Activated CD8-positive, alpha-beta memory T cell treated with anti-CD3 and anti-CD28 coated beads, Interleukin-2, amount 50 U/mL, for 24 hours (primary cell): ENCODE results near the gene TMEM91.
"Not testable (repeated sequence)": the region's sequence is repeated elsewhere in the genome, so short reads cannot be mapped to it uniquely, and the experiment has no call there.

Experiments used
- DNase-seq: peaks from one replicate; pipeline ENCODE4 v3.0.0-alpha.2; 2020; ENCODE audit errors: extremely low read depth

TMEM91 gene

GRCh38 chr19:41353466-41354342 is 22.6 kb upstream of the TMEM91 start, which contains the start of gene TGFB1:
TGFB1 (minus strand) TSS chr19:41353922; CDS start chr19:41353044, 878 bp downstream.
- peak; percentile 76 for DNase-seq

DNA sequence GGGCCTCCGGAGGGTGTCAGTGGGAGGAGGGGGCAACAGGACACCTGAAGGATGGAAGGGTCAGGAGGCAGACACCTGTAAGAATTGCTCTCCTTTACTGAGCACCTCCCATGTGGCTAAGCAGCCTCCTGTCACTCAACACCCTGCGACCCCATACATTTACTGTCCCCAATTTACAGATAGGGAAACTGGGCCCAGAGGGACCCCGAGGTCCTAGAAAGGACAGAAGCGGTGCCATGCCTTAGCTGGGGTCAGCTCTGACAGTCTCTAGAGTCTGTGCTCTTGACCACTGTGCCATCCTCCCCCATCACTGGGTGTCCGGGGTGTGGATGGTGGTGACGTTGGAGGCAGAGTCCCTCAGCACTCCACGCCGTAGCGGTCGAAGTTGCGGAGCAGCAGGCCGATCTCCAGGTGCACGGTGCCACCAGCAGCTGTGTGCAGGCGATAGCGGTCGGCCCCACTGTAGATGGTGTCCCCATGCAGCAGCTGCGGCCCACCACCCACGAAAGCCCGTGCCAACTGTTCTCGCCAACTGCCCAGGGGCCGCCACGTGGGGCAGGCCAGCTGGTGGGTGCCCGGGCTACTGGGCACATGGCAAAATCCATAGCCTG is 21.9 kb upstream of the TMEM91 start:
- DNase-seq: no peak

DNA sequence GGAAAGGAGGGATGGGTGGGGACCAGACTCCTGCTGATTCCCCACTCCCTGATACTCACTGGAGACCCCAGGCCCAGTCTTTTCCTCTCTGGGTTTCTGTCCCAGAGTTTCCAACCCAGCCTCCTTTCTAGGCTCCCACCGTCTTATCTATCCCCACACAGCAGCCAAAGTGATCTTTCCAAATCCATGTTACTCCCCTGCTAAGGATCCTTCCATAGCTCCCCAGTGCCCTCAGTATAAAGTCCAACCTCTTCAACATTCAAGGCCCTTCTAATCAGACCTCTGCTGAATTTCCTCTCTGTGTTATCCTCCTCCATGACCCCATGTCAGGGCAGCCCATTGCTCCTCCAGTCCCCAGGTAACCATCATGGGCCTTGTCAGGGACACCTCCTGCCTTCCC is 21.3 kb upstream of the TMEM91 start:
- DNase-seq: no peak

GRCh38 chr19:41355802-41356201 is 20.5 kb upstream of the TMEM91 start:
- no peak for DNase-seq

GRCh38 chr19:41356984-41357739 is 19.2 kb upstream of the TMEM91 start:
- DNase-seq: no peak

DNA sequence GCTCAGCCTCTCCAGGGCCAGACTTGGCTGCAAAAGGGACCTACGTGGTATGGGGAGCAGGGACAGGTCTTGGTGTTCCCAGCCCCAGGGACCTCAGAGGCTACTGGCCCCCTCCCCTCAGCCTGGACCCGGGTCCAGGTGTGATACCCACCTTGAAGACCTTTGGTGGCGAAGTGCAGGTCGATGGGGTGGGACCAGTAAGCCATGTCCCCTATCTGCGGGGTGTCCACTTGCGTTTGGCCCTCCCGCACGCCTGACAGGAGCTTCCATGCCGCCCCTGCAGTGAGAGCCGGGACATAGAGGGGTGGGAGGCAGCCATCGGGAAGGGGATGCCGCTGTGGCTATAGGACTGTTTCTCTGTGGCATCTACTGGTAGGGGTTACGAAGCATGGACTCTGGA is 18.6 kb upstream of the TMEM91 start:
- DNase-seq: no peak

DNA sequence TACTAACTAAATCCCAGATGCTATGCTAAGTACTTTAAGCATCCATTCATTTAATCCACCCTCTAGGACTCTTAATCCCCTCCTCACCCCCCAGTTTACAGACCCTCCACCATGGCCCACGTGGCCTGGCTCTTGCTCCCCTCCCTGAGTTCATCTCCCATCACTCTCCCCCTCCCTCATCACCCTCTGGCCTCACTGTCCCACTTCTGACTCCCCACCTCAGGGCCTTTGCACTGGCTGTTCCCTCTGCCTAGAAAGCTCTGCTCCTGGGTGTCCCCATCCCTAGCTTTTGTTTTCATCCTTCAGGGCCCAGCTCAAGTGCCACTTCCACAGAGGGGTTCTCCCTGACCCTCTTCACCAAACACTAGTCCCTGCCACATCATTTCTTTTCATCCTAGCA is 16.6 kb upstream of the TMEM91 start:
- DNase-seq: no peak

DNA sequence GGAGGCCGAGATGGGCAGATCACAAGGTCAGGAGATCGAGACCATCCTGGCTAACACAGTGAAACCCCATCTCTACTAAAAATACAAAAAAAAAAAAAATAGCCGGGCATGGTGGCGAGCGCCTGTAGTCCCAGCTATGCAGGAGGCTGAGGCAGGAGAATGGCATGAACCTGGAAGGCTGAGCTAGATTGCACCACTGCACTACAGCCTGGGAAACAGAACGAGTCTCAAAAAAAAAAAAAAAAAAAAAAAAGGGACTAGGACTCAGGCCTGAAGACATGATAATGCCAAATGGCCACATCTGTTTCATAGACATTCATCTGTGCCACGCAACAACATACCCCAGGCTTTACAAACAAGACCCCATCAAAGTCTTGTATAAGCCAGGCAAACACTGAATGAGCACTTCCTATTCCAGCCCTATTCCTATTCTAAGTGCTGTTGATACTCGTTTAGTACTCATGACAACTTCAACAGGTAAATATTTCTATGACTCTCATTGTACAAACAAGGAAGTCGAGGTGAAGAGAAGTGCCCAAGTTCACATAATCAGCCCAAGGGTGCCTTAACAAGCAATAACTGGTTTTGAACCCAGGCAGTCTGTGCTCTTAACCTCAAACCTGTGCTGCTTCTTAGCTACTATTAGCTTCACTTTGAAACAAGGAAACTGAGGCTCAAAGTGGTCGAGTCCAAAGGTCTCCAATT is 14.0 kb upstream of the TMEM91 start:
- no peak for DNase-seq

DNA sequence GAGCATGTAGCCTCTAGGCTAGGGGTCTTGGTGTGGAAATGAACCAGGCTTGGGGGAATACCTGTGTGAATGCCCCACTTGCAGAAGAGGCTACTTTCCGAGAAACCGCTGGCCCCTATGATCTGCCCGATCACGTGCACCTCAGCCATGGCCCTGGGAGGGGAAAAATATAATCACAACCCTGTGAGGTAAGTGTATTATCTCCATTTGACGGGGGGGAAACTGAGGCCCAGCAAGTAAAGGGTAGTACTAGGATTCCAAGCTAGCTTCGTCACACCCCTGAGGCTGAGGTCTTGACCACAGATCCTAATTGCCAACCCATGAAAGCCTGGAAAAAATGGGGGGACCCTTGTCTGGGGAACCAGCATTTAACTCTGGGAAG is 13.0 kb upstream of the TMEM91 start:
- no peak for DNase-seq

GRCh38 chr19:41363753-41364523 is 12.4 kb upstream of the TMEM91 start, which contains the start of gene B9D2:
B9D2 (minus strand) TSS chr19:41364149; CDS start chr19:41363519, 630 bp downstream.
- DNase-seq: peak; percentile 96

GRCh38 chr19:41364524-41365391 is 11.6 kb upstream of the TMEM91 start:
- DNase-seq: no peak

- DNase-seq: no peak
Measured at GRCh38 chr19:41366089-41366488, 10.2 kb upstream of the TMEM91 start.

- no peak for DNase-seq
Measured at GRCh38 chr19:41367848-41368301, 8.5 kb upstream of the TMEM91 start.

- DNase-seq: no peak
Measured at GRCh38 chr19:41369769-41370168, 6.6 kb upstream of the TMEM91 start.

GRCh38 chr19:41371119-41371518 is 5.2 kb upstream of the TMEM91 start:
- not testable (repeated sequence) for DNase-seq

DNA sequence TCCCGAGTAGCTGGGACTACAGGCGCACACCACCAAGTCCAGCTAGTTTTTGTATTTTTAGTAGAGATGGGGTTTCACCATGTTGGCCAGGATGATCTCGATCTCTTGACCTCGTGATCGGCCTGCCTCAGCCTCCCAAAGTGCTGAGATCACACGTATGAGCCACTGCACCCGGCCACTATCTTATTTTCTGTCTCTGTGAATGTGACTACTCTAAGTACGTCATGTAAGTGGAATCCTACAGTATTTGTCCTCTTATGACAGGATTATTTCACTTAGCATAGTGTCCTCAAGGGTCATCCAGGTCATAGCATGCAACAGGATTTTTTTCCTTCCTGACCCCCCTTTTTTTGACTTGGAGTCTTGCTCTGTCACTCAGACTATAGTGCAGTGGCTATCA is 4.8 kb upstream of the TMEM91 start:
- DNase-seq: no peak

DNA sequence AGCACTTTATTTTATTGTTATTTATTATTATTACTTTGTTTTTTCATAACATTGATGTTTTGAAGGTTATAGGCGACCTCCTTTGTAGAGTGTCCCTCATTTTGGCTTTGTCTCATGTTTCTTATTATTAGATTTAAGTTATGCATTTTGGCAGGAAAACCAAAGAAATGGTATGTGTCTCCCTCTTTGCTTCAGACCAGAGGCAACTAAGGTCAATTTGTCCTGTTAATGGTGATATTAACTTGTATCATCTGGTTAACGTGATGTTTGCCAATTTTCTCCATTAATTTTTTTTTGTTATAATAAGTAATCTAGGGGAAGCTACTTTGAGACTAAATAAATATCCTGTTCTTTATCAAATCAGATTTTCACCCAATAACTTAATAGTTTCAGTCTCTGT is 3.8 kb upstream of the TMEM91 start:
- no peak for DNase-seq

DNA sequence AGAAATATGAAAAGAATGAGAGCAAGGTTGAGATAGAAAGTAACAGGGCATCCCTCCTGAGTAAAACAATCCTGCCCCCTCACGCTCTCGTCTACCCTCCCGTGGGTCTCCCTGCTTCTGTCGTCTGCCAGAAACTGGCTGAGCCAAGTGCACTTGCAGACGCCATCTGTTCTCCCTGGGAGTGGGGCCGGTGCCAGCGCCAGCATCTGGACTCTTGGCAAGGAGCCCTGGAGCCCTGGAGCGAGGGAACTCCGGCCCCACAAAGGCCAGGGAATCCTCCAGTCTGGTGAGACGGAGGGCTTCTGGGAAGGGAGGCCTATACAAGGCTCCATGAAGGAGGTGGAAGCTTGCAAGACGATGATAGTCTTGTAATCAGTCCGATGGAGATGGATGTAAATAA is 2.3 kb upstream of the TMEM91 start:
- no peak for DNase-seq

GRCh38 chr19:41376998-41377365 is 649 bp downstream of the TMEM91 start:
- no peak for DNase-seq
